ENCODE measurements around the gene THEM4.
A peak's percentile ranks its signal among the peaks of the same experiment; 100 is the strongest.
"Not testable (repeated sequence)": the region's sequence is repeated elsewhere in the genome, so short reads cannot be mapped to it uniquely, and the experiment has no call there.

Gene THEM4

DNA sequence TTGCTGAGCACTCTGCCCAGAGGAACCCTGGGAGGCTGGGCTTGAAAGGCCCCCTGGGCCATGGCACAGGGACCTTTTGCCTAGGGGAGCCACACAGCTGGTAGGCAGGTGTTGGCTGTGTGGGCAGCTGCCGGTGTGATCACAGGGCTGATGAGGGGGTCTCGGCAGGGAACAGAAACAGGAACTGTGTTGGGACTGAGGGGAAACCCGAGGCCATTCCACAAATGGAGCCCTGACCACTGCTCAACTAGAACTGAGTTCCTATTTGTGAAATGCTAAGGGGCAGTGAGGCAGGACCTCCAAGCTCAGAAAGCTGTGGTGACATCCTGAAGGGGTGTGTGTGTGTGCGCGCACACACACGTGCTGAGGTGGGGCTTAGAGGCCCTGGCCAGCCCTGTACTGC is 49.4 kb downstream of the THEM4 start:
- no peak for DNase-seq (ENCODE audit: low read depth in 2 of 2)

GRCh38 chr1:151858886-151859665 is 50.2 kb downstream of the THEM4 start:
- no peak for DNase-seq (ENCODE audit: low read depth in 2 of 2)

- DNase-seq (ENCODE audit: low read depth in 2 of 2): no peak
These were observed 51.1 kb downstream of the THEM4 start for GRCh38 chr1:151858030-151858746.

DNA sequence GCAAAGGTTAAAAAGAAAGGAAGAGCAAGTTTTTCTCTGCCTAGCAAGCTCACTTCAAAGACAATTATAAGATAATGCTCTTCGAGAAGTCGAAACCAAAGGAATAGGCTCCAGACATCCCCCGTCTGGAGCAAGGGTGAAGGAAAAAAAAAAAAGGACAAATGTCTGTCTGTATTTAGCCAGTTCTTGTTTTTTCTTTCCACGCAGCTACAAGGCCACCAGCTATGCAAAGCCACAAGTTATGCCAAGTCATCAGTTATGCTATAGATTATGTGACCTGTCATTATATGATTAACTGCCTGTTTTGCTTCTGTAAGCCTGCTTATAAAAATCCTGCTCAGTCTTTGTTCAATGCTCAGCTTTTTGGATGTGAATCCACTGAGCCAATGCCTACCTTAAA is 53.4 kb downstream of the THEM4 start:
- no peak for DNase-seq (ENCODE audit: low read depth in 2 of 2)

DNA sequence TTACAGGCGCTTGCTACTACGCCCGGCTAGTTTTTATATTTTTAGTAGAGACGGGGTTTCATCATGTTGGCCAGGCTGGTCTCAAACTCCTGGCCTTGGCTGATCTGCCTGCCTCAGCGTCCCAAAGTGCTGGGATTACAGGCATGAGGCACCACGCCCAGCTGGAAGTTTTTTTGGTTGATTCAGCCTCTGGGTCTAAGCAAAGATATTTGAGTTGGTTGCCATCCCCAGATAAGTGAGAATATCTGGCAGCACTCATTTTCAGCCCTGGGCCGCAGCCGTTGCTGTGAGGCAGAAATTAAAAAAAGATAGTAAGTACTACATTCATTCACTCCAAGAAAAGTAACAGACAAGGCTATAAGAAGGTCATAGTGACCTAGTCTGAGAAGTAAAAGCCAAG is 53.8 kb downstream of the THEM4 start:
- not testable (repeated sequence) for DNase-seq (ENCODE audit: low read depth in 2 of 2)

- DNase-seq (ENCODE audit: low read depth in 2 of 2): no peak
These were observed 54.7 kb downstream of the THEM4 start for GRCh38 chr1:151854658-151855057.

GRCh38 chr1:151853411-151853943 is 55.8 kb downstream of the THEM4 start, which contains the start of gene THEM5:
THEM5 (minus strand) TSS chr1:151853712; CDS start chr1:151853565, 147 bp downstream.
- DNase-seq (ENCODE audit: low read depth in 2 of 2): no peak

DNA sequence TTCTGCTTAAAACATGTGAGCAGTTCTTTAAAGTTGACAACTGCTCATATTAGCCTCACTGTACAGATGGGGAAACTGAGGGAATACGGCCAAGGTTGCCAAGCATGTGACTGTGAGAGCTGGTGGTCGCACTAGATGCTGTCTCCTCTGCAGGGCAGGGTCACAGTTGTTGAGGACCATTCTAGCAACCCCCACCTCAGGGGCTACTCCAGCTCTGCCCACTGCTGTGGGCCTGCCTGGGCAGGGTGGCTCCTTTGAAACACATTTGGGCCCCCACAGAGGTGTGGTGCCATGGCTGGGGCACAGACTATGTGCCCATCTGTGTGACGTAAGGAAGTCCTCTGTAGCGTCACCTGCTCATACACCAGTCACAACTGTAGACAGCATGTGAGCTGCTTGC is 56.6 kb downstream of the THEM4 start:
- no peak for DNase-seq (ENCODE audit: low read depth in 2 of 2)

- no peak for DNase-seq (ENCODE audit: low read depth in 2 of 2)
These were observed 57.4 kb downstream of the THEM4 start for GRCh38 chr1:151851886-151852285.

GRCh38 chr1:151849871-151850270 is 59.4 kb downstream of the THEM4 start:
- no peak for DNase-seq (ENCODE audit: low read depth in 2 of 2)

- no peak for DNase-seq (ENCODE audit: low read depth in 2 of 2)
These were observed 60.2 kb downstream of the THEM4 start for GRCh38 chr1:151849126-151849525.

- DNase-seq (ENCODE audit: low read depth in 2 of 2): no peak
These were observed 61.3 kb downstream of the THEM4 start for GRCh38 chr1:151847867-151848596.

DNA sequence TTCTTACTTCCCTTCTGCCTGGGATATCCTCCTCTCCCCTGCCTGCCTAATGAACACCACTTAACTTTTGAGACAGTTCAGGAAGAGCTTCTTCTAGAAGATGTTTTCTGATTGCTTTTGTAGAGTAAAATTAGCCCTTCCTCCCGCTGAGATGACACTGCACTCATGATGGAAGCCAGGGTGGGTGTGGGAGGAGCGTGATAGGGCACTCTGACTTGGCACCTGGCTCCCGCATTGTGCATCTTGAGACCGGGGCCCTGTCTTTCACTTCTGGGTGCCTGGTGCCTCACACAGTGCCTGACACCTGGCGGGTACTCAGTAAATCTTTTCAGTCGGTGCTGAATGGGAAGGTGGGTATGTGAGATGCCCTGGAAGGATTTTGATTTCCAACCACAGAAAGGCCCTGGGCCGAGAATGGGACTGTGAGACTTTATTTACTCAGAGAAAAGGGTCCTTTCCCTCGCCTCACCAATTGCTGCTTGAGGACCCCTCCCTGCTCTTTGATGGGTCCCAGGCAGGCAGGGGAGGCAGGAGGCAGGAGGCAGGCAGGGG is 62.5 kb downstream of the THEM4 start:
- DNase-seq (ENCODE audit: low read depth in 2 of 2): no peak

DNA sequence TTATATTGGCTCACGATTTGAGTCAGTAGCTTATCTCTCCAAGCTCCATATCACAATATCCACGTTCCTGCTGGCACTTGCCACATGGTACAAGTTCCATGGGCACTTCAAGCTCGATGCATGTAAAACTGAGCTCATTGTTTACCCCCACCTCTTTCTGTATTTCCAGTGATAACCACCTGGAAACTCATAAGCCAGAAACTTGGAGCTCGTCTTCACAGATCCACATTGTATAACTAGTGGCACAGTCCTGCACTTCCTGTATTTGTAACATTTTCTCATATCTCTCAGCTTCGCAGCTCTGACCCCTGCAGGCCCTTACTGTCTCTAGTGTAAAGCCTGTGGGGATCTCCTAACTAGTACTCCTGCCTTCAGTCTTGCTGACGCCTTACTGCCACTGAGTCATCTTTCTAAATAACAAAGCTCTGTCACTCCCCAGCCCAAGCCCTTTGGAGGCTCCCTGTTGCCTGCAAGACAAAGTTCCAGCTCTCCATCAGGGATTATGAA is 63.2 kb downstream of the THEM4 start:
- no peak for DNase-seq (ENCODE audit: low read depth in 2 of 2)

DNA sequence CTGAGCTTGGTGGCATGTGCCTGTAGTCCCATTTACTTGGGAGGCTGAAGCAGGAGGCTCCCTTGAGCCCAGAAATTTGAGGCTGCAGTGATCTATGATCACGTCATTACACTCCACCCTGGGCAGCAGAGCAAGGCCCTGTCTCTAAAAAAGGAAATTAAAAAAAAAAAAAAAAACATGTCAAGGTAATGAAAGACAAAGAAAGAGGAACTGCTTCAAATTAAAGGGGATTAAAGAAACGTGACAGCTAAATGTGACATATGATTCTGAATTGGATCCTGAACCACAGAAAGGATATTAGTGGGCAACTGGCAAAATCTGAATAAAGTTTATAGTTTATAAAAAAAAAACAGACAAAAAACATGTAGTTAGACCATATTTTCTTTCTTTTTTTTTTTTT is 65.9 kb downstream of the THEM4 start:
- DNase-seq (ENCODE audit: low read depth in 2 of 2): no peak

GRCh38 chr1:151841141-151841540 is 68.2 kb downstream of the THEM4 start:
- no peak for DNase-seq (ENCODE audit: low read depth in 2 of 2)

DNA sequence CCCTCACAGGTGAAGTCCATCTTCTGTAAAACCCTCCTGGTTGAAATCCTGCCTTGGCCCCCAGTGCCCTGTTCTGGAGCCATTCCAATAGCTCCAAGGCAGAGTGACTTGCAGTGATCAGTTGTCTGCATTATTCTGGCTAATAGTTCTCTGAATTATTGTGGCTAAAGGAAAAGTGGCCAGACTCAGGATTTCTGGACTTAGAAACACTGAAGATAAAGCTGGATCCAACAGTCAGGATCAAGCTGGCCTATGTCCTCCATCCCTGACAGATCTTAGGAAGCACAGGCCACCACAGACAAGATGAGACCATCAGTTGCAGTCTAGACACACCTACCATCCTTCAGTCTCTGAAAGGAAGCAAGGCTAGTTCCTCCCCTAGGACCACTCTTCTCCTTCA is 68.9 kb downstream of the THEM4 start:
- DNase-seq (ENCODE audit: low read depth in 2 of 2): no peak

DNA sequence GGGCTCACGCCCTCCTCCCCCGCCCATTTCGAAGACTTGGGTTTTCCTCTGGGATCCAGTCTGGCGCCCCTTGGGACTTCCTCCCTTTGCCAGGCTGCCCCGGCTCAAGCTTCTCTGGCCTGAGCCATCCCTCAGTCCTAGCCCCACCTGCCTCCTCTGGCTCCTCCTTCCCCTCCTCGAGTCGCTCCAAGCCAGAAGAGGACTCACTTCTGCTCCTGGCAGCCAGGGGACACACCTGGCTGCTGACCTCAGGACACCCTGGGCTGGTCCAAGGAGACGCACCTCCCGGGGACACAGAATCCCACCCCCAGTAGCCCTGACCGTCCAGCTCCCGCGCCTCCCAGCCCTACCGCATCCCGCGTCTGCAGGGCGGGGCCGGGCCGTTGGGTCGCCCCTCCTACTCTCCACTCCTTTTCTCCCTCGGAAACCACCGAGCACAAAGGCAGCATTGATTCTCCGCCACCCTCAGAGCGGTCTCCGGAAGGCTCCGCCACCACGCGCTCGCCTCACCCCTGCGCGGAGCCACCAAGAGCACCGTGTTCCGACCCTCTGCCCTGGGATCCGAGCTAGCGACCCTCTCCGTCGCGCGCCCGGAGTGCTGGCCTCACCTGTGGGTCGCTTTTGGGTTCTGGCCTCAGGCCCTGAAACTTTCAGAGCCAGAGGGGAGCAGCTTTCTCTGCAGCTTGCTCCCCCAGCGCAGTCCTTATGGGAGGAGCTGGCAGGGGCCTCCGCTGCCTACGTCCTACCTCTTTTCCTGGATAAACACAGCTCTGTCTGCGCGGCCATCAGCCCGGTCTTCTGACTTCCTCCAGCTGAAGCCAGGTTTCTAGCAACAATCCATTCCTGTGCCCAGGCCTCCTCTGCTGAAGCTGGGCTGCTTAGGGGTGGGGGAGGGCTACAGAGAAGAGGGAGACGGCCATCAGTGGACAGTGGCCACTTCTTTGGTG is 69.6 kb downstream of the THEM4 start, which contains the start of gene C2CD4D:
C2CD4D (minus strand) TSS at position 364 of the 947 bp plus-strand sequence. CDS start 831 bp downstream, outside the sequence.
- peak; percentile 18 to 34 for DNase-seq (ENCODE audit: low read depth in 2 of 2)

DNA sequence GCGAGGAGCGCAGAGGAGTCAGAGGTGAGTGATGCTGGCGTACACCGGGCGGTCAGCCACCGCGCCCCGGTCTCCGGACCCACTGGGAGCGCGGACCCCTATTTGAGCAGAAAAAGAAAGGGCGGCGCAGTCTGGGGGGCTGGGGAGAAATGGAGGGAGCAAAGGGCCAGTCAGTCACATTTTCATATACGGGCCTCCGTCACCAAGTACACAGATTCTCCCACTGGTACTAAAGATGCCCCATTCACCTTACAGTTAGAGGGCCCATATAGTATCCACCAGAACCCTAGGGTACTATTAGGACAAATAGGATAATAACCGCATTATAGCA is 70.3 kb downstream of the THEM4 start:
- DNase-seq (ENCODE audit: low read depth in 2 of 2): no peak

DNA sequence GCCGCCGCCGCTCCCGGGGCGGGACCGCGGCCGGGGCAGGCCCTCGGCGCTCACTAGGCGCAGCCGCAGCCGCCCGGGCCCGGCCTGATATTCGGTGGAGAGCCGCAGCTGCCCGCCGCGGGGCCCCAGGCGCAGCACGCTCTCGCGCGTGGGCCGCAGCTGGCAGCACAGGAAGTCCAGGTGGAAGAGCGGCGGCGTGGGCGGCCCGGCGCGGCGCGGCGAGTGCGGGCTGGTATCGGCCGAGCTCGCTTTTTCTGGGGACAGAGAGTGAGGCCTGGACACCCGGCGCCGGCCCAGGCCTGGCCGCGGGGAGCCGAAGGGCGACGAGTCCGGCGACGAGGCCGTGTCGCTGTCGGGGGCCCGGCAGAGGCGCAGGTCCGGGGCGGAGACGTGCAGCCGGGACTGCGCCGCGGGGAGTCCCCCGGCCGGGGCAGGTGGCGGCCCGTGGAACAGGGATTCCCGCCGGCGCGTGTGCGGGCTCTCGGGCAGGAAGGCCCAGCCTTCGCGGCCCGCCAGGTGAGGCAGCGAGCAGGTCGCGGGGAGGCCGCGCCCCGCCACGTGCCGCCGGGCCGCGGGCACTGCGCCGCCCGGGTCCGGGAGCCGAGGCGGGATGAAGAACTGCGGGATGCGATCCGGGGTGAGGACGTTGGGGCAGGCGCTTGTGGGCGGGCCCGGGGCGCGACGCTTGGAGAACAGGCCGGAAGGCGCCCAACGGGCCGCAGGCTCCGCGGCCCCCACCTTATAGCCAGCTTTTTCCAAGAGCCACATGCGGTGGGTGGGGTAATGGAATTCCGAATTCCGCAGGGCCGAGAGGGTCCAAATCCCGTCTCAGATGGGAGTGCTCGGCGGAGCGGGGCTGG is 70.9 kb downstream of the THEM4 start:
- DNase-seq (ENCODE audit: low read depth in 2 of 2): no peak

Data from stimulated activated CD8-positive, alpha-beta memory T cell treated with anti-CD3 and anti-CD28 coated beads, Interleukin-7, amount 100 ng/mL, for 1 hour (primary cell).